HFFc6 (cell line): Measurements from ENCODE around the gene DDX47. TPM values are rescaled to one million over a fixed set of nuclear protein-coding genes. Genes with fewer than 3 reads are reported as not detected.

Experiments
- DNase-seq: peaks from one replicate; pipeline ENCODE4 v3.0.0-alpha.2; 2018
- H3K27ac Mint-ChIP-seq: 2 replicates; pipeline ENCODE4 v1.8.0; 2020; ENCODE audit warnings: mild to moderate bottlenecking, mixed read lengths
- H3K27me3 Mint-ChIP-seq: 2 replicates; pipeline ENCODE4 v1.8.0; 2021; ENCODE audit warnings: mild to moderate bottlenecking, moderate library complexity, mixed read lengths; ENCODE audit not compliant: insufficient read depth
- H3K36me3 Mint-ChIP-seq: 2 replicates; pipeline ENCODE4 v1.8.0; 2021; ENCODE audit warnings: low read depth, mixed read lengths
- H3K4me1 Mint-ChIP-seq: 2 replicates; pipeline ENCODE4 v1.8.0; 2020; ENCODE audit warnings: low read depth, mixed read lengths
- H3K4me3 Mint-ChIP-seq: 2 replicates; pipeline ENCODE4 v1.8.0; 2020; ENCODE audit warnings: mild to moderate bottlenecking, moderate library complexity, mixed read lengths
- H3K9me3 Mint-ChIP-seq: 2 replicates; pipeline ENCODE4 v1.8.0; 2020; ENCODE audit warnings: mild to moderate bottlenecking, mixed read lengths
- CTCF ChIP-seq: fragments of 200-600 bp; sonication (generic); IDR thresholded peaks from 2 replicates; pipeline ENCODE4 v1.5.0; 2021; ENCODE audit warnings: antibody characterized with exemption, mild to moderate bottlenecking
- total RNA-seq, 6 experiments: library from RNA; stranded (reverse); fragmentation: NEBNext Ultra II Directional; extraction: Animal tissue kit (Norgen Biotek cat#: 25700); gene quantifications; 2 replicates in 1 of 6; 3 replicates in 5 of 6; pipeline ENCODE4 v1.2.3, GENCODE V29; 2021

Gene DDX47
- total RNA-seq, 6 experiments from 2014 or later = 87.6 to 97.3 (median 94.2) TPM

- Mint-ChIP-seq H3K27me3 (peaks cover 1% of the 10 kb centered on the region), H3K27ac (no peak overlapping the region), H3K4me3 (no peak overlapping the region), H3K9me3 (no peaks in the 10 kb centered on the region), H3K36me3 (peaks cover 33% of the 10 kb centered on the region), H3K4me1 (peaks cover 64% of the 10 kb centered on the region)
- no peak for TF ChIP-seq CTCF
- no peak for DNase-seq
Measured at GRCh38 chr12:12811343-12811742, 1.8 kb upstream of the DDX47 start.

- peaks cover 65% of the 10 kb centered on the region for H3K4me1 Mint-ChIP-seq
- TF ChIP-seq CTCF = no peak
Measured at GRCh38 chr12:12812174-12812573, 972 bp upstream of the DDX47 start.

GRCh38 chr12:12812618-12813119 lies 477 bp upstream of the DDX47 start:
- Mint-ChIP-seq H3K27me3 (peaks cover 1% of the 10 kb centered on the region), H3K4me3 (peak overlapping the region; percentile 100), H3K4me1 (peaks cover 65% of the 10 kb centered on the region), H3K9me3 (no peaks in the 10 kb centered on the region), H3K36me3 (peaks cover 45% of the 10 kb centered on the region), H3K27ac (no peak overlapping the region)
- TF ChIP-seq CTCF = no peak
- DNase-seq = no peak

More at GRCh38 chr12:12812174-12812573, 972 bp upstream of the DDX47 start:
- H3K27ac Mint-ChIP-seq = no peak overlapping the region
- peaks cover 1% of the 10 kb centered on the region for H3K27me3 Mint-ChIP-seq
- no peaks in the 10 kb centered on the region for H3K9me3 Mint-ChIP-seq
- DNase-seq = no peak
- peaks cover 41% of the 10 kb centered on the region for H3K36me3 Mint-ChIP-seq
- no peak overlapping the region for H3K4me3 Mint-ChIP-seq

- Mint-ChIP-seq H3K27ac (peak overlapping the region; percentile 72), H3K9me3 (no peaks in the 10 kb centered on the region), H3K36me3 (peaks cover 77% of the 10 kb centered on the region), H3K4me1 (peaks cover 96% of the 10 kb centered on the region), H3K27me3 (no peaks in the 10 kb centered on the region; the same call in 1 of the 2 replicates), H3K4me3 (no peak overlapping the region)
- DNase-seq = no peak
- TF ChIP-seq CTCF = no peak
Measured at GRCh38 chr12:12817616-12818015, 4.5 kb downstream of the DDX47 start.

- Mint-ChIP-seq H3K9me3 (no peaks in the 10 kb centered on the region), H3K27me3 (no peaks in the 10 kb centered on the region; the same call in 1 of the 2 replicates), H3K36me3 (peaks cover 80% of the 10 kb centered on the region), H3K4me3 (peak overlapping the region; percentile 56), H3K4me1 (peaks cover 100% of the 10 kb centered on the region), H3K27ac (peak overlapping the region; percentile 86)
- DNase-seq = no peak
- no peak for TF ChIP-seq CTCF
Measured at GRCh38 chr12:12818701-12819100, 5.6 kb downstream of the DDX47 start.

GRCh38 chr12:12819221-12819620 lies 6.1 kb downstream of the DDX47 start:
- Mint-ChIP-seq H3K4me3 (peak overlapping the region; percentile 56), H3K27me3 (no peaks in the 10 kb centered on the region; the same call in 1 of the 2 replicates), H3K9me3 (no peaks in the 10 kb centered on the region), H3K4me1 (peaks cover 98% of the 10 kb centered on the region), H3K27ac (peak overlapping the region; percentile 86), H3K36me3 (peaks cover 80% of the 10 kb centered on the region)
- TF ChIP-seq CTCF = no peak
- DNase-seq = no peak
